Ectodermal cell (in vitro differentiated cells): ENCODE results near the gene ATP1B3.

ENCODE experiments used
- H3K27ac ChIP-seq: 2 replicates; pipeline ENCODE4 v1.7.0; 2013; ENCODE audit warnings: mild to moderate bottlenecking, low read depth, low read length; ENCODE audit not compliant: insufficient read depth, poor library complexity, severe bottlenecking
- H3K27me3 ChIP-seq: 2 replicates; pipeline ENCODE4 v1.7.0; 2013; ENCODE audit warnings: mild to moderate bottlenecking, low read length; ENCODE audit not compliant: insufficient read depth, control insufficient read depth, poor library complexity, severe bottlenecking
- H3K36me3 ChIP-seq: one replicate; pipeline ENCODE4 v1.7.0; 2013; ENCODE audit warnings: low read length; ENCODE audit not compliant: control insufficient read depth, insufficient read depth
- H3K4me1 ChIP-seq: one replicate; pipeline ENCODE4 v1.7.0; 2013; ENCODE audit warnings: low read length; ENCODE audit not compliant: control insufficient read depth, insufficient read depth
- H3K4me3 ChIP-seq: 2 replicates; pipeline ENCODE4 v1.7.0; 2013; ENCODE audit warnings: low read depth, low read length, control low read depth; ENCODE audit not compliant: insufficient read depth
- H3K9me3 ChIP-seq: 2 replicates; pipeline ENCODE4 v1.7.0; 2013; ENCODE audit warnings: mild to moderate bottlenecking, low read length, moderate library complexity; ENCODE audit not compliant: control insufficient read depth
- WGBS, 2 experiments: methylation state at CpG; one replicate each; pipeline ENCODE4 v1.1.7; 2013; ENCODE audit warnings: missing lambda C conversion rate in 2 of 2; 5-methylcytosine and 5-hydroxymethylcytosine counted together

ATP1B3 gene

DNA sequence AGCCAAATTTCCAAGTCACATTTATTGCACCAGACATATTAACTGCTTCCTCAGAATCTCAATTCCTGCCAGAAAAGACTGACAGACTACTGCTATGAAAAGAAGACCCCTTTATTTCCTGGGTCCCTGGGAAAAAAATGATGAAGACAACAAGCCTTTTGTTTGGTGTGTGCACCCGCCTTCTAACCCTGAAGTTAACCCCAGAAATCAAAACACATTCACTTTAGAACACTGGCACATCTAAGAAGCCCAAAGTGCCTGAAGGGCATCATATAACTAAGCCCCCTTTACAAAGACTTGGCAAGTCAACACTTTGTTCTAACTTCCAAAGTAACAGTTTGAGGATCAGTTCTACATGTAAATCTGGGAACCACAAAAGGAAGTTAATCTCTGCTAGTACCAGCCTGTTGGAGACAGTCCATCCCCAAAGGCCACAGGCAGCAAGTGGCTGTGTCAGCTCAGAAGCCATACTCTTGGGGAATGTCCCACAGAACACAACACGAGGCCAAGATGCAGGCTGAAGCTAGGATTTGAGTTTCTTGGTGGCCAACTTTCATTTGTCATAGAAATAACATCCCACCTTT lies 16.3 kb upstream of the ATP1B3 start:
- WGBS, 2 experiments = 81 to 88% methylated on average over 2 of the region's 2 CpGs
- H3K27ac ChIP-seq = no peak overlapping the region
- no peaks in the 10 kb centered on the region for H3K36me3 ChIP-seq
- peaks cover 7% of the 10 kb centered on the region for H3K4me1 ChIP-seq
- H3K27me3 ChIP-seq = no peaks in the 10 kb centered on the region
- H3K9me3 ChIP-seq = no peaks in the 10 kb centered on the region
- no peak overlapping the region for H3K4me3 ChIP-seq

DNA sequence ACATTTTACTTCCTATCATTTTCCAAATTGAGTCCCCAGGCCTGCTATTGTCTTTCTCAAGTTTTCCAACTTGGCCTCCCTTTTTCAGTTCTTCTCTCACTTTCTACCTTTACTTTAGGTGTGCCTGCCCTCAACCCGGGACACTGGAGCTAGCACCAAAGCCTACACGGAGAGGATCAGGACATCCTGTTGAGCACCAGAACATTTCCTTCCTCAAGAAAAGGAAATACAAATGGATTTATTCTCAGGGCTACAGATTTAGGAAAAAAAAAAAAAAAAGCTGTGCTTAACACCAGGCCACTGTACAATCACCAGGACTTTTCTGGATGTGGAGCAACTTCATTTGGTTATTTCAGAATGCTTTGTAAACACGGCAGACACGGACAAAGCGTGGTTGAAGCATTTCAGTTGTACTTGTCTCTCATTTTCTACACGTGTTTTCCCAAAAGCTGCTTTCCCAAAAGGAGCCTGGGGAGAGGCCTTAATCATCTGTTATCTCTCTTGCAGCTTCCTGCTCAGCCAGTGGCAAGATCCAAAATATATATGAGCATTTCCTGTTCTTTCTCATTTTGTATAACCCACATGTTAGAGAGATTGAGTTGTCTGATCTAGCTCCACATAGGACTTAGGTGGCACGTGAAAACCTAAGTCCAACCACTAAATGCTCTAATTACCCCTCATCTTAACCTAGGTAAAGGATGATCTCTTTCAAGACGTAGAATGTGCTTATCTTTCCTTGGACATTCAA lies 15.5 kb upstream of the ATP1B3 start:
- Histone ChIP-seq H3K27me3 (no peaks in the 10 kb centered on the region), H3K27ac (no peak overlapping the region), H3K4me3 (no peak overlapping the region), H3K9me3 (no peaks in the 10 kb centered on the region), H3K4me1 (peaks cover 7% of the 10 kb centered on the region), H3K36me3 (no peaks in the 10 kb centered on the region)
- 91% methylated on average over 8 of the region's 8 CpGs for WGBS, 2 experiments

DNA sequence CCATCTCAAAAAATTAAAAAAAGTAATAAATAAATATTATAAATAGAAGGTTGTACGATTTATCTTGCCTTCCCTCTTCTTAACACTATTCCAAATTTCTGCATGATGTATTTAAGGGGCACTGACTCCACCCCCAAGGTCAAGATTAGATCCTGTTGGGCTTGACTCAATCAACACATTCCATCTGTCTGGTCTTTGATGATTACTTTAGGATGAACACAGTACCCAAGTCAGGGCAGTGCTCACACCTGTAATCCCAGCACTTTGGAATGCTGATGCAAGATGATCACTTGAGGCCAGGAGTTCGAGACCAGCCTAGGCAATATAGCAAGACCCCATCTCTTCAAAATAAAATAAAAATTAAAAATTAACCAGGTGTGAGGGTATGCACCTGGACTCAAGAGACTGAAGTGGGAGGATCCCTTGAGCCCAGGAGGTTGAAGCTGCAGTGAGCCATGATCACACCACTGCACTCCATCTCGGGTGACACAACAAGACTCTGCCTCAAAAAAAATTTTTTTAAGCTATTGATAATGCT lies 14.1 kb upstream of the ATP1B3 start:
- H3K4me1 ChIP-seq = peaks cover 7% of the 10 kb centered on the region
- 87 to 96% methylated on average over 2 to 3 of the region's 3 CpGs for WGBS, 2 experiments
- H3K9me3 ChIP-seq = no peaks in the 10 kb centered on the region
- no peak overlapping the region for H3K4me3 ChIP-seq
- no peak overlapping the region for H3K27ac ChIP-seq
- no peaks in the 10 kb centered on the region for H3K36me3 ChIP-seq
- no peaks in the 10 kb centered on the region for H3K27me3 ChIP-seq

DNA sequence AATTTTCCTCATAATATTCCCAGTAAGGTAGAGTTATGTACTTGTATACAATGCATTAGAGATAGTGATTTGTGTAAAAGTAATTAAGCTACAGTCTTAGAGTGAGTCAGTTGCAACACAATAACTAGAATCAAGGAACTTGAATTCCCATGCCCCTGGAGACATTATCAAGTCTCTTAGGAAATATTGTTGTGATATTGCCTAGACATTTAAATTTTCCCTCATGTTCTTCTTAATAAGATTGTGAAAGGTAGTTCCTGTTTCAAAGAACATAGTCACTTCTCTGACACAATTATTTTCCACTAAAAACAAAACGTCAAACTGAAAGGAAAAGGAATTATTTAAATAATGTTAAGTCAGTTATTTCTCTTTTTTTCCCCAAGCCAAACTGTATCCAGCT lies 13.0 kb upstream of the ATP1B3 start:
- Histone ChIP-seq H3K4me3 (no peak overlapping the region), H3K27ac (no peak overlapping the region), H3K4me1 (peaks cover 4% of the 10 kb centered on the region), H3K9me3 (no peaks in the 10 kb centered on the region), H3K27me3 (no peaks in the 10 kb centered on the region), H3K36me3 (no peaks in the 10 kb centered on the region)
- WGBS, 2 experiments = no CpG with 5 or more reads among the region's 1 CpG

DNA sequence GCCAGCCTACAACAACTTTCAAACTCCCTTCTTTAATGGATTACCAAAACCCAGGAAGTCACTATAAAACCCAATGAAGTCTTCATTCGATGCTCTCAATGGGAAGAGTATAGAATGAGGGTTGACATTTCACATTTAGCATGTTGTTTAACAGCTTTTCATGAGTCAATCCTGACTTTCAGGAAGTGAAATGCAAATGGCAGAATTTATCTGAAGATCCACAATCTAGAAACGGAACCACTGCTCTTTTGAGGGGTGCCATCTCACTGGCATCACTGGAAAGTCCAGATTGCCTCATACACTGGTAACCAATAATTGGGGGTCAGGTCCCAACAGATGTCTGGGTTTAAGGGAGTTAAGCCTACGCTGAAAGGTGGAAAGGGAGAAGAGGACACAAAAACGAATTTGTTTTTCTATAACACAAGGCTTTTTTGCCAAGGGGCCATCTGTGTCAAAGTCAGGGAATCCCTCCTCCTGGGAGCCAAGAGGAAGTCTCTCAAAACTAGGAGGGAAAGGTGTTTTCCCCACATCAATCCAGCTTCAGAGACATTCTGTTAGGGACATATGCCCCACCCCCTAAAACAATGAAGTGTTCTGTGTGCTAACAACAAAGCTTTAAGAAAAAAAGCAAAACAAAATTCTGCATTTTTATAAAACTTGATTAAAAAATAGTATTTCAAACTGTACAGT lies 12.0 kb upstream of the ATP1B3 start:
- H3K4me1 ChIP-seq = peaks cover 3% of the 10 kb centered on the region
- H3K4me3 ChIP-seq = no peak overlapping the region
- no peak overlapping the region for H3K27ac ChIP-seq
- H3K9me3 ChIP-seq = no peaks in the 10 kb centered on the region
- 85 to 92% methylated on average over 4 of the region's 4 CpGs for WGBS, 2 experiments
- no peaks in the 10 kb centered on the region for H3K27me3 ChIP-seq
- no peaks in the 10 kb centered on the region for H3K36me3 ChIP-seq

DNA sequence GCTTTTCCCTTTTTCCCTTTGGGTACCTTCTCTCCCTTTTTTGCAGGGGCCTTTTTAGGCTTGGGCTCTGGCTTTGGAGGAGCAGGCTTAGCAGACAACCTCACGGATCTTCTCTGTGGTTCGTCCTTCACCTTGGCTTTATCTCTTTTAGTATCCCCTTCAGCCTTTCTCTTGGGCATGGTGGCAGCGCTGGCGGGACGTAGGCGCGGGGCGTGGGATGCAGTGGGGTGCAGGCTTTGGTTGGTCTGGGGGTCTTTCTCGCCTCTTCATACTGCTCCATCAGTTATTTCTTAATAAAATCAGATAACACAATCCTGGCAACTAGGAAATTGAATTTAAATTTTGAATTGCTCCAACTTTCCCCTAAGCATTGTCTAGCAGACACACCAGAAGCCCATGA lies 11.3 kb upstream of the ATP1B3 start:
- Histone ChIP-seq H3K4me3 (no peak overlapping the region), H3K36me3 (no peaks in the 10 kb centered on the region), H3K9me3 (no peaks in the 10 kb centered on the region), H3K4me1 (peaks cover 2% of the 10 kb centered on the region), H3K27me3 (no peaks in the 10 kb centered on the region), H3K27ac (no peak overlapping the region)
- 95 to 97% methylated on average over 9 of the region's 9 CpGs for WGBS, 2 experiments

DNA sequence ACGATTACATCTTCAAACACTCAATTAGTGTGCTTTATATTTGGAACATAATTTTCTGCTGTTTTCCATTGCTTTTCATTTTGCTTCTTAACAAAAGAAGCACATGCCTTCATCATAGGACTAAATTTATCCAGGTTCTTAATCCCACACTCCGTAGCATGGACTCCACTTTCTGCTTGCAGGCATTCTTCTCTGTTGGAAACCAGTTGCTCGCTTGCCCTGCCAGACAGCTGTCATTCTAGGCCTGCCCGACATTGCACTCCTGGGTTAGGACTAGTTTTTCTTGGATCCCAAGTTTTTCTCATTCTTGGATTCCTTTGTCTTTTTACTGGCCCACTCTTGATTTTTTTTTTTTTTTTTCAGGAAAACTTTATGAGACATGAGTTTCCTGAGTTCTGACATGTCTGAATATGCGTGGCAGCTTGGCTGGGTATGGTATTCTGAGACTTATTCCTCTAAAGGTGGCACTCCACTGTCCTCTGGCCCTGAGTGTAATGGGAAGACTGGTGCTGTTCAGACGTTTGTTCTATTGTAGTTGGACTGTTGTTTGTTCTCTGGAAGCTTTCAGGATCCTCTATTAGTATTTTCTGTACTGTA lies 6.3 kb upstream of the ATP1B3 start:
- no peaks in the 10 kb centered on the region for H3K4me1 ChIP-seq
- H3K9me3 ChIP-seq = no peaks in the 10 kb centered on the region
- no peaks in the 10 kb centered on the region for H3K36me3 ChIP-seq
- H3K4me3 ChIP-seq = no peak overlapping the region
- no peaks in the 10 kb centered on the region for H3K27me3 ChIP-seq
- H3K27ac ChIP-seq = no peak overlapping the region
- WGBS, 2 experiments = 85% methylated on average over 6 of the region's 6 CpGs

DNA sequence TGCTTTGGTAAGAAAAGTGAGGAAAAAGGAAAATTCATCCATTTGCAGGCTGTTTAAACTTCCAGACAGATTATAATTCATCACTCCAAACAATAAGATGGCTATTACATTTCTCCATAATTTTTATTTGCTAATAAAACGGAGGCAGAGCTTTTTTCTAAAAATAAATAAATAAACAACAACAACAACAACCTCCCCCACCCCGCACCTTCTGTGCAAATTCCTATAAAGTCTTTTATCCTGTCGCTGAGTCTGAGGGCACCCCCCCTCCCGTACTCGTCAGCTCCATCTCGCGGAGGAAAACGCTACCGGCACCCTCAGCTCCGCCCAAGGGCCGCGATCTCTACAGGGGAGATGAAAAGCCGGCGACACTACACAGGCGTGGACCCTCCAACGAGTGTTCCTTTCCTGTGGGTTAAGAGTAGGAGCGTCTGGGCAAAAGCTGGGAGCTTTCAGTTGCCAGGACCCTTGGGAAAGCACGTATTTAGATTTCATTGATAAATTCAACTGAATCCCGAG lies 1.0 kb upstream of the ATP1B3 start:
- H3K27ac ChIP-seq = peak overlapping the region; percentile 93
- peak overlapping the region; percentile 95 for H3K4me3 ChIP-seq
- peaks cover 9% of the 10 kb centered on the region for H3K4me1 ChIP-seq
- no peaks in the 10 kb centered on the region for H3K36me3 ChIP-seq
- WGBS, 2 experiments = 1% methylated on average over 19 of the region's 19 CpGs
- H3K9me3 ChIP-seq = no peaks in the 10 kb centered on the region
- no peaks in the 10 kb centered on the region for H3K27me3 ChIP-seq

DNA sequence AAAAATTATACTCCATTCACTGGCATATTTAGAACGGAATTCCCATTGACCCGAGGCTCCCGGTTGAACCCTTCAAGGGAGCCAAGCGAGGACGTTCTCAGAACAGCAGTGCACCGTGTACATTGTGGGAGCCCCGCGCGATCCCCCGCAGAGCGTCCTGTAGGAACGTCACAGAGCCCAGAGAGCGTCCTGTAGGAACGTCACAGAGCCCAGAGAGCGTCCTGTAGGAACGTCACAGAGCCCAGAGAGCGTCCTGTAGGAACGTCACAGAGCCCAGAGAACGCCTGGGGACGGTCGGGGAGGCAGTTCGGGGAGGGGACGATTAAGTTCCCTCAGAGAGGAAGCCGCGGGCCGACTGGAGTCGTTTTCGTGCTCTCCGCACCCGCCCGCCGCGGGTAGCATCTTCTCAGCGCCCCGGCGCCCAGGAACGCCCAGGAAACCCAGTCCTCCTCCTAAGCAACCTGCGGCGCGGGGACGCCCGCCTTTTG lies 506 bp upstream of the ATP1B3 start:
- H3K9me3 ChIP-seq = no peaks in the 10 kb centered on the region
- no peaks in the 10 kb centered on the region for H3K27me3 ChIP-seq
- peak overlapping the region; percentile 93 for H3K27ac ChIP-seq
- no peaks in the 10 kb centered on the region for H3K36me3 ChIP-seq
- 0% methylated on average over 42 of the region's 42 CpGs for WGBS, 2 experiments
- H3K4me1 ChIP-seq = peaks cover 9% of the 10 kb centered on the region
- H3K4me3 ChIP-seq = peak overlapping the region; percentile 95
